Inflammatory macrophage treated with lipopolysaccharide for 4 hours (primary cell): ENCODE data around the gene SNX18.

Source experiments
- DNase-seq: peaks from one replicate; pipeline ENCODE4 v3.0.0-alpha.2; 2020

SNX18 gene

DNA sequence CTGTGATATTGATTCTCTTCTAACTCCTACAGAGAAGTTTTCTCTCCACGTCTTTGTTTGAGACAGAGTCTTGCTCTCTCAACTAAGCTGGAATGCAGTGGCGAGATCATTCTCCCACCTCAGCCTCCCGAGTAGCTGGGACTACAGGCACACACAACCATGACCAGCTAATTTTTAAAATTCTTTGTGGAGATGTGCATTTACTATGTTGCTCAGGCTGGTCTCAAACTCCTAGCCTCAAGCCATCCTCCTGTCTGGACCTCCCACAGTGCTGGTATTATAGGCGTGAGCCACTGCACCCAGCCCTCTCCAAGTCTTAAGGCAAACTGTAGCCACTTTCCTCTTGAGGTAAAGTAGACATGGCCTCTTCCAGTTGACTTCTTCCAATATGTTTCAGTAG, 72.2 kb downstream of the SNX18 start:
- DNase-seq = no peak

DNA sequence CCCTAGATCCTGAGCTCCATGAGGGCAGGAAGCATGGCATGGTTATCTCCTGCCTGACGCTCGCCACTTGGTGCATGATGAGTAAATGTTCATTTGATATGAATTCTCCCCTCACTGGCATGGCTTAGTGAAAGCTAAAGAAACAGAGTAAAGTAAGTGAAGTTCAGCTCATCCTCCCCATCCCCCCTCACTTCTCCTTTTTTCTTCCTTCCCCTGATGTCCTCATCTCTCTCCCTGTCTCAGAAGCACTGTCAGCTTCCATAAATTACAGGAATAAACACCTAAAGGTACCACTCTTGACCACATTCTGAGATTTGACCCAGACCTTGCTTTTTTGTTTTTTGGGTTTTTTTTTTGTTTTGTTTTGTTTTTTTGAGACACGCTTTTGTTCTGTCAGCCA, 73.3 kb downstream of the SNX18 start:
- DNase-seq = peak; percentile 56

DNA sequence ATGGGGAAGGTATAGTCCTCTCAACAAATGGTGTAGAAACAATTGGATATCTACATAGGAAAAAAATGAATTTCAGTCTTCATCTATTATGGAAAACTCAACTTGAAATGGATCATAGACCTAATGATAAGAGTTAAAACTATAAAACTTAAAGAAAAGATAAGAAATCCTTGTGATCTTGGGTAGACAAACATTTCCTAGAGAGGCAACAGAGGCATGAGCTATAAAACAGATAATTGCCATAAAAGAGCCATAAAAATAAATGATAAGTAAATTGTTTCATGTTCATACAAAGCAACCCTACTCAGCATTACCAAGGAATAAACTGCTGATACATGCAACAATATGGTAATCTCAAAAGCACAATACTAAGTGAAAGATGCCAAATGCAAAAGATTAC, 76.2 kb downstream of the SNX18 start:
- no peak for DNase-seq

DNA sequence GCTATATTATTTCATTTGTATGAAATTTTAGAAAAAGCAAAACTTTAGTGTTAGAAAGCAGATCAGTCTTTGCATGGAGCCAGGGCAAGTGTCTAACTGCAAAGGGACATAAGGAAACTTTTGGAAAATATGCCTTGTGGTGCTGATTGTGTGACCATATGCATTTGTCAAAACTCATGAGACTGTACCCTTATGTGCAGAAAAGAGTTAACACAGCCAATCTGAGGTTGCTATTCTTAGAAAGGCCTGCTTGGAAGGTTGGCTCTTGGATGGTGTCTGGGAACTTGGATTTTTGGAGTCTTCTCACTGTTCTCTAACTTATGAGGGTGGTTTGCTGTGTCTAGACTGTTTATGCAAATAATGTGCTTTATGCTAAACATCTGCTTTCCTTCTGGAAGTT, 76.6 kb downstream of the SNX18 start:
- no peak for DNase-seq

DNA sequence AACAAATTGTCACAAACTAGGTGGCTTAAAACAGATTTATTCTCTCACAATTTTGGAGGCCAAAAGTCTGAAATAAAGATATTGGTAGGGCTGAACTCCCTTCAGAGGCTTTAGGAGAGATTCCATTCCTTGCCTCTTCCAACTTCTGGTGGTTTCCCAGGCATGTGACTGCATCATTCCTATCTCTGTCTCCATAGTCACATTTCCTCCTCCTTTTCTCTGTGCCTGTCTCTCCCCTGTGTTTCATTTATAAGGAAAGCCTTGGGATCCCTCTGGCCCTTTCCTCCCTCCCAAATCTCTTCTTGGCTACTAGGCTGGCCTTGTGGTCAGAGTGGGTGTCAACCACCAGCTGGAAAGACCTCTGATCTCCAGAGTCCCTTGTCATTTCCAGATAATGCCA, 78.2 kb downstream of the SNX18 start:
- no peak for DNase-seq
